Measurements from ENCODE around the gene PDE7B.
"Not testable (repeated sequence)": the region's sequence is repeated elsewhere in the genome, so short reads cannot be mapped to it uniquely, and the experiment has no call there.

The PDE7B gene

GRCh38 chr6:136213012-136213539, 361.6 kb downstream of the PDE7B start:
- no peak overlapping the region for H3K4me3 ChIP-seq (ENCODE audit: low read depth, low read length)

- H3K4me3 ChIP-seq (ENCODE audit: low read depth, low read length): no peak overlapping the region
These were observed 362.4 kb downstream of the PDE7B start for GRCh38 chr6:136213853-136214252.

- H3K4me3 ChIP-seq (ENCODE audit: low read depth, low read length): no peak overlapping the region
These were observed 365.3 kb downstream of the PDE7B start for GRCh38 chr6:136216503-136217401.

- not testable (repeated sequence) for H3K4me3 ChIP-seq (ENCODE audit: low read depth, low read length)
These were observed 373.5 kb downstream of the PDE7B start for GRCh38 chr6:136224974-136225373.

GRCh38 chr6:136225496-136225895, 374.0 kb downstream of the PDE7B start:
- no peak overlapping the region for H3K4me3 ChIP-seq (ENCODE audit: low read depth, low read length)

GRCh38 chr6:136226027-136226673, 374.6 kb downstream of the PDE7B start:
- H3K4me3 ChIP-seq (ENCODE audit: low read depth, low read length): no peak overlapping the region

- H3K4me3 ChIP-seq (ENCODE audit: low read depth, low read length): no peak overlapping the region
These were observed 375.3 kb downstream of the PDE7B start for GRCh38 chr6:136226674-136227377.

- no peak overlapping the region for H3K4me3 ChIP-seq (ENCODE audit: low read depth, low read length)
These were observed 377.3 kb downstream of the PDE7B start for GRCh38 chr6:136228814-136229213.

- no peak overlapping the region for H3K4me3 ChIP-seq (ENCODE audit: low read depth, low read length)
These were observed 378.8 kb downstream of the PDE7B start for GRCh38 chr6:136230219-136230853.

- no peak overlapping the region for H3K4me3 ChIP-seq (ENCODE audit: low read depth, low read length)
These were observed 381.2 kb downstream of the PDE7B start for GRCh38 chr6:136232701-136233100.

GRCh38 chr6:136235233-136235564, 383.7 kb downstream of the PDE7B start:
- no peak overlapping the region for H3K4me3 ChIP-seq (ENCODE audit: low read depth, low read length)

GRCh38 chr6:136236466-136237293, 385.2 kb downstream of the PDE7B start:
- no peak overlapping the region for H3K4me3 ChIP-seq (ENCODE audit: low read depth, low read length)

GRCh38 chr6:136244061-136244616, 392.6 kb downstream of the PDE7B start:
- H3K4me3 ChIP-seq (ENCODE audit: low read depth, low read length): no peak overlapping the region

Data from iPS-11a (cell line).